OCI-LY3 (cell line): ENCODE data around the gene SCAMP1.

Experiments used
- CTCF ChIP-seq: fragments of 200-600, 300-600 bp; sonication (generic); IDR thresholded peaks from 2 replicates; pipeline ENCODE4 v1.5.1; 2014; ENCODE audit warnings: antibody characterized with exemption, low read length, low read depth
- EZH2phosphoT487 ChIP-seq: fragments of 200-600 bp; shearing (Covaris generic); IDR thresholded peaks from 2 replicates; pipeline ENCODE4 v1.6.1; 2018; ENCODE audit warnings: antibody characterized with exemption, mixed run types, low read depth

GRCh38 chr5:78497573-78498533 lies 137.4 kb downstream of the SCAMP1 start:
- TF ChIP-seq CTCF (no peak), EZH2phosphoT487 (no peak)
